Gastroesophageal sphincter (tissue), 4 donors: ENCODE measurements around the gene MCUB. TPM values are rescaled to one million over a fixed set of nuclear protein-coding genes. Genes with fewer than 3 reads are reported as not detected.

Experiments
- ATAC-seq: fragments of 150-250 bp; one replicate; pipeline ENCODE4 v1.9.1; 2016; ENCODE audit warnings: mild to moderate bottlenecking, moderate library complexity
- H3K27ac ChIP-seq, 4 donors: fragments of 200-600 bp; sonication (generic) in 3 of 4; 1 replicate in 3 of 4; 2 replicates in 1 of 4; pipeline ENCODE4 v1.5.1; 2016 to 2019
- H3K27me3 ChIP-seq: fragments of 200-600 bp; sonication (generic); one replicate; pipeline ENCODE4 v1.5.1; 2019
- H3K36me3 ChIP-seq, 2 donors: fragments of 200-600 bp; sonication (generic); one replicate each; pipeline ENCODE4 v1.5.1; 2019; ENCODE audit warnings: control low read depth in 1 of 2
- H3K4me1 ChIP-seq, 3 donors: fragments of 200-600 bp; sonication (generic); 1 replicate in 2 of 3; 2 replicates in 1 of 3; pipeline ENCODE4 v1.5.1; 2016 to 2019; ENCODE audit warnings: control low read depth in 2 of 3
- H3K4me3 ChIP-seq, 2 donors: fragments of 200-600 bp; sonication (generic); one replicate each; pipeline ENCODE4 v1.5.1; 2019; ENCODE audit warnings: mild to moderate bottlenecking in 1 of 2, moderate library complexity in 1 of 2
- H3K9me3 ChIP-seq, 3 donors: fragments of 200-600 bp; sonication (generic); one replicate each; pipeline ENCODE4 v1.5.1; 2017 to 2019; ENCODE audit warnings: control low read depth in 2 of 3
- EP300 ChIP-seq: sonication (generic); formaldehyde crosslinking; IDR thresholded peaks from one replicate; pipeline ENCODE4 v1.6.1; 2017; ENCODE audit warnings: antibody characterized with exemption, mild to moderate bottlenecking
- POLR2A ChIP-seq, 2 donors: fragments of 450-650 bp; IDR thresholded peaks; one replicate each; pipeline ENCODE4 v1.6.1; 2017; ENCODE audit warnings: antibody characterized with exemption in 2 of 2, mild to moderate bottlenecking in 2 of 2, moderate library complexity in 1 of 2
- POLR2AphosphoS5 ChIP-seq: sonication (generic); formaldehyde crosslinking; IDR thresholded peaks from one replicate; pipeline ENCODE4 v1.6.1; 2017; ENCODE audit warnings: antibody characterized with exemption
- WGBS, 2 donors: methylation state at CpG; one replicate each; pipeline ENCODE4 v1.1.5; 2018; ENCODE audit warnings: low coverage in 1 of 2; 5-methylcytosine and 5-hydroxymethylcytosine counted together
- total RNA-seq, 4 donors: library from RNA; depleted of rRNA; stranded (reverse); fragments of >200 nt; gene quantifications; one replicate each; pipeline ENCODE4 v1.1.0, GENCODE V29; 2016
- TF ChIP-seq, protein P1 (sequence below), 4 experiments: fragments of 200-600 bp in 2 of 4; fragments of 450-650 bp in 2 of 4; sonication (generic) in 1 of 4; IDR thresholded peaks; one replicate each; pipeline ENCODE4 v1.5.1; 2017 to 2019; ENCODE audit warnings: antibody characterized with exemption in 4 of 4, mild to moderate bottlenecking in 2 of 4, moderate library complexity in 2 of 4

The MCUB gene
- total RNA-seq, 4 donors from 2014 or later = 3.9 to 33.4 (median 13.3) TPM

DNA sequence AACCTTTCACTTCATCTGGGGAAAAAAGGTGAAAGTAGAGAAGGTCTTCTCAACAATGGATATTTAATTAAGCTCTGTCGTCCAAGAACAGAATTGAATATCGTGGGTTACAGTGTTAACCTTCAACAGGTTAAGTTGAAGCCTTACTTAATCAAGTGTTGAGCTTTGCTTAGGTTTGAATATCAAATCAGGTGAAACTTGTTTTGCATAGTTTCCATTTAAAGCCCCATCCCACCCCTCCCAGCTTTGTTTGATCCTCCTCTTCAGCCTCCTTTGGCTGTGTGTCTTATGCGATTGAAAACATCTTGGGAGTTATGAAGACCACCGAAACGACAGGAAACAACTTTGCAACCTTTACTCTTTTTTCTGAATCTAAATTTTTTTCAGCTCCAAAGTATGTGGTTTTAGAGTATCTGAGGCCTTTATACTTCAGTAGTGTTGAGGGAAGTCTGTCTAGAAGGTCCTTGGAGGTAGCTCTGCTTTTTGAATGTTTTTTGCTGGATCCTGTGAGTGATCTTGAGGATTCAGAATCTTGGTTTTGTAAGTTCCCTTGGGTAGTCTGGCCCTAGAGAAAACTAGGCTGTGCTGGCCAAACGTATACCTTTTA, 39.1 kb downstream of the MCUB start:
- Histone ChIP-seq H3K27me3 (no peaks in the 10 kb centered on the region), H3K4me1 (no peaks in the 10 kb centered on the region), H3K9me3 (no peaks in the 10 kb centered on the region), H3K36me3 (peaks cover 0 to 4% of the 10 kb centered on the region in 2 donors), H3K27ac (no peak overlapping the region), H3K4me3 (no peak overlapping the region)
- TF ChIP-seq, protein P1, sequence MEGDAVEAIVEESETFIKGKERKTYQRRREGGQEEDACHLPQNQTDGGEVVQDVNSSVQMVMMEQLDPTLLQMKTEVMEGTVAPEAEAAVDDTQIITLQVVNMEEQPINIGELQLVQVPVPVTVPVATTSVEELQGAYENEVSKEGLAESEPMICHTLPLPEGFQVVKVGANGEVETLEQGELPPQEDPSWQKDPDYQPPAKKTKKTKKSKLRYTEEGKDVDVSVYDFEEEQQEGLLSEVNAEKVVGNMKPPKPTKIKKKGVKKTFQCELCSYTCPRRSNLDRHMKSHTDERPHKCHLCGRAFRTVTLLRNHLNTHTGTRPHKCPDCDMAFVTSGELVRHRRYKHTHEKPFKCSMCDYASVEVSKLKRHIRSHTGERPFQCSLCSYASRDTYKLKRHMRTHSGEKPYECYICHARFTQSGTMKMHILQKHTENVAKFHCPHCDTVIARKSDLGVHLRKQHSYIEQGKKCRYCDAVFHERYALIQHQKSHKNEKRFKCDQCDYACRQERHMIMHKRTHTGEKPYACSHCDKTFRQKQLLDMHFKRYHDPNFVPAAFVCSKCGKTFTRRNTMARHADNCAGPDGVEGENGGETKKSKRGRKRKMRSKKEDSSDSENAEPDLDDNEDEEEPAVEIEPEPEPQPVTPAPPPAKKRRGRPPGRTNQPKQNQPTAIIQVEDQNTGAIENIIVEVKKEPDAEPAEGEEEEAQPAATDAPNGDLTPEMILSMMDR (IDR thresholded peaks at IDR 0.05) = no peak
- TF ChIP-seq POLR2A (IDR thresholded peaks at IDR 0.05) (no peak), EP300 (no peak), POLR2AphosphoS5 (no peak)
- WGBS, 2 donors = 85 to 88% methylated on average over 3 to 6 of the region's 6 CpGs
- no peak for ATAC-seq

DNA sequence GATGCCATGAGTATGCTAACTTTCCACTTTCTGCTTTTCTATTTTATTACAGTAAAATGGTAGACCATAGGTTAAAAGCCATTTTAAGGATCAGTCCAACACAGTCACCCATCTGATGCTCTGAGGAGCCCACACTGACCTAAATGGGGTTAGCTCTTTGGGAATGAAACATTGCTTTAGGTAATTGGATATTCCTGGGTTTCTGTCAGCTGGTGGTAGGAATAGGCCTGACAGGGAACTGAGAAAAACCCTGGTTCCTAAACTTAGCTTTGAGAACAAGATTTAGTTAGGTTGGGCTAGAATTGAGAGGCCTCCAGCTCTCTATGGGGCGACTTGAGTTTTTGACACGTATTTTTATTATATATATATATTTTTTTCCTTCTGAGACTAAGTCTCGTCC, 40.4 kb downstream of the MCUB start:
- 76 to 100% methylated on average over 2 to 3 of the region's 3 CpGs for WGBS, 2 donors
- H3K27ac ChIP-seq = no peak overlapping the region
- H3K4me1 ChIP-seq = no peaks in the 10 kb centered on the region
- no peaks in the 10 kb centered on the region for H3K9me3 ChIP-seq
- no peak for TF ChIP-seq EP300
- H3K27me3 ChIP-seq = no peaks in the 10 kb centered on the region
- no peak for ATAC-seq
- H3K4me3 ChIP-seq = no peak overlapping the region
- peaks cover 0 to 4% of the 10 kb centered on the region in 2 donors for H3K36me3 ChIP-seq

DNA sequence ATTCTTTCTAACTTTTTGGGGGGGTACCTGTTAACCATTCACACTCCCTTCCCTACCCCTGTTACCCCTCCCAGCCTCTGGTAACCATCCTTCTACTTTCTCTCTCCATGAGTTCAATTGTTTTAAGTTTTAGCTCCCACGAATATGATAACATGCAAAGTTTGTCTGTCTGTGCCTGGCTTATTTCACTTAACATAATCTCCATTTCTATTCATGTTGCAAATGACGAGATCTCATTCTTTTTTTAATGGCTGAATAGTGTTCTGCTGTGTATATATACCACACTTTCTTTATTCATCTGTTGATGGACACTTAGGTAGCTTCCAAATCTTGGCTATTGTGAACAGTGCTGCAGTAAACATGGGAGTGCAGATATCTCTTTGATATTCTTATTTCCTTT, 41.3 kb downstream of the MCUB start:
- H3K36me3 ChIP-seq = peaks cover 0 to 4% of the 10 kb centered on the region in 2 donors
- H3K27me3 ChIP-seq = no peaks in the 10 kb centered on the region
- ATAC-seq = no peak
- WGBS, 2 donors = 64 to 94% methylated on average over 2 of the region's 2 CpGs
- no peak for TF ChIP-seq EP300
- no peak for TF ChIP-seq POLR2A (IDR thresholded peaks at IDR 0.05)
- TF ChIP-seq, protein P1 (IDR thresholded peaks at IDR 0.05) = no peak
- TF ChIP-seq POLR2AphosphoS5 = no peak
- H3K4me1 ChIP-seq = no peaks in the 10 kb centered on the region
- H3K9me3 ChIP-seq = peaks cover 0 to 5% (median 0%) of the 10 kb centered on the region in 3 donors
- no peak overlapping the region for H3K4me3 ChIP-seq
- H3K27ac ChIP-seq = no peak overlapping the region

DNA sequence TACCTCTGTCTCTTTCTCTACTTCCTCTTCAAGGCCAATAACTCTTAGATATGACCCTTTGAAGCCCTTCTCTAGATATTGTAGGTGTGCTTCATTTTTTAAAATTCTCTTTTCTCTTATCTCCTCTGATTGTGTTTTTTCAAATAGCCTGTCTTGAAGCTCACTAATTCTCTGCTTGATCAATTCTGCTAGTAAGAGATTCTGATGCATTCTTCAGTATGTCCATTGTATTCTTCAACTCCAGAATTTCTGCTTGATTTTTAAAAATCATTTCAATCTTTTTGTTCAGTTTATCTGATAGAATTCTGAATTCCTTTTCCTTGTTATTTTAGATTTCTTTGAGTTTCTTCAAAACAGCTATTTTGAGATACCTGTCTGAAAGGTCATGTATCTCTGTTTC, 47.9 kb downstream of the MCUB start:
- no peak for ATAC-seq
- TF ChIP-seq POLR2AphosphoS5 = no peak
- Histone ChIP-seq H3K27ac (no peak overlapping the region), H3K36me3 (peaks cover 0 to 8% of the 10 kb centered on the region in 2 donors), H3K27me3 (no peaks in the 10 kb centered on the region), H3K4me1 (no peaks in the 10 kb centered on the region), H3K9me3 (peaks cover 0 to 26% (median 0%) of the 10 kb centered on the region in 3 donors), H3K4me3 (no peak overlapping the region)

DNA sequence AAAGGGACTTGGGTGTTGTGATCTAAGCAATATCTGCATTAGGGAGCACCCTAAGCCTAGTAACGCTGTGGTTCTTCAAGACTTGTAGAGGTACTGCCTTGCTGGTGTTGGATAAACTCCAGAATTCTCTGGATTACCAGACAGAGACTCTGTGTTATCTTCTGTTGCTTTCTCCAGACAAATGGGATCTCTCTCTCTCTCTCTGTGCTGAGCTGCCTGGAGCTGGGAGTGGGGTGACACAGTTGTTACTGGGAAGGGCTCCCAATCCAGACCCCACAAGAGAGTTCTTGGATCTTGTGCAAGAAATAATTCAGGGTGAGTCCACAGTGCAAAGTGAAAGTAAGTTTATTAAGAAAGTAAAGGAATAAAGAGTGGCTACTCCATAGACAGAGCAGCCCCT, 48.8 kb downstream of the MCUB start:
- Histone ChIP-seq H3K4me3 (no peak overlapping the region), H3K36me3 (peaks cover 0 to 3% of the 10 kb centered on the region in 2 donors), H3K27me3 (no peaks in the 10 kb centered on the region), H3K9me3 (peaks cover 0 to 26% (median 0%) of the 10 kb centered on the region in 3 donors), H3K4me1 (no peaks in the 10 kb centered on the region), H3K27ac (no peak overlapping the region)
- WGBS, 2 donors = 83% methylated on average over 1 of the region's 1 CpG; no CpG with 5 or more reads in 1 of the 2 donors
- TF ChIP-seq POLR2AphosphoS5 = no peak
- no peak for TF ChIP-seq POLR2A (IDR thresholded peaks at IDR 0.05)
- no peak for TF ChIP-seq EP300
- TF ChIP-seq, protein P1 (IDR thresholded peaks at IDR 0.05) = no peak
- ATAC-seq = no peak

DNA sequence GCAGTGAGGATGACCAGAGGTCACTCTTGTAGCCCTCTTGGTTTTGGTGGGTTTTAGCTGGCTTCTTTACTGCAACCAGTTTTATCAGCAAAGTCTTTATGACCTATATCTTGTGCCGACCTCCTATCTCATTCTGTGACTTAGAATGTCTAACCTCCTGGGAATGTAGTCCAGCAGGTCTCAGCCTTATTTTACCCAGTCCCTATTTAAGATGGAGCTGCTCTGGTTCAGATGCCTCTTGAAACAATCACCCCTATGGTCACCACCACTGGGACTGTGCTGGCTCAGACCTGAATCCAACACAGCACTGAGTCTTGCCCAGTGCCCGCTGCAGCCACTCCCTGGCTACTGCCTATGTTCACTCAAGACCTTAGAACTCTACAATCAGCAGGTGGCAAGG, 49.4 kb downstream of the MCUB start:
- Histone ChIP-seq H3K9me3 (peaks cover 0 to 26% (median 0%) of the 10 kb centered on the region in 3 donors), H3K4me3 (no peak overlapping the region), H3K36me3 (peaks cover 0 to 3% of the 10 kb centered on the region in 2 donors), H3K27me3 (no peaks in the 10 kb centered on the region), H3K27ac (no peak overlapping the region), H3K4me1 (no peaks in the 10 kb centered on the region)
- 67 to 100% methylated on average over 1 of the region's 2 CpGs for WGBS, 2 donors
- TF ChIP-seq POLR2AphosphoS5 (no peak), POLR2A (IDR thresholded peaks at IDR 0.05) (no peak), EP300 (no peak)
- TF ChIP-seq, protein P1 (IDR thresholded peaks at IDR 0.05) = no peak
- no peak for ATAC-seq
